CD14-positive monocyte (primary cell): Measurements from ENCODE around the gene KIF26A. TPM values are rescaled to one million over a fixed set of nuclear protein-coding genes. Genes with fewer than 3 reads are reported as not detected.

Experiments used
- DNase-seq, 3 donors: peaks; one replicate each; pipeline ENCODE4 v3.0.0-alpha.2; 2011 to 2022
- H2AFZ ChIP-seq: 2 replicates; pipeline ENCODE4 v1.6.0; 2012; ENCODE audit warnings: mild to moderate bottlenecking, low read depth, low read length, inconsistent platforms; ENCODE audit not compliant: insufficient read depth, poor library complexity, severe bottlenecking
- H3K27ac ChIP-seq, 2 donors: 1 replicate in 1 of 2; 2 replicates in 1 of 2; pipeline ENCODE4 v1.5.1; 2012 to 2013; ENCODE audit warnings: low read length in 2 of 2, control low read depth in 1 of 2, inconsistent platforms in 1 of 2, low read depth in 1 of 2, mild to moderate bottlenecking in 1 of 2
- H3K27me3 ChIP-seq, 2 donors: one replicate each; pipeline versions ENCODE4 v1.6.0 to v1.6.1; 2011 to 2013; ENCODE audit warnings: low read length in 2 of 2; ENCODE audit not compliant: control insufficient read depth in 2 of 2, insufficient read depth in 2 of 2
- H3K36me3 ChIP-seq, 2 donors: replicated peaks in 1 of 2; 1 replicate in 1 of 2; 2 replicates in 1 of 2; pipeline versions ENCODE4 v1.5.1 to v1.6.1; 2012 to 2013; ENCODE audit warnings: low read length in 2 of 2, control low read depth in 1 of 2, inconsistent platforms in 1 of 2, mild to moderate bottlenecking in 1 of 2; ENCODE audit not compliant: insufficient read depth in 2 of 2, control insufficient read depth in 1 of 2
- H3K4me1 ChIP-seq, 2 donors: 1 replicate in 1 of 2; 2 replicates in 1 of 2; pipeline versions ENCODE4 v1.5.1 to v1.6.1; 2012 to 2013; ENCODE audit warnings: low read length in 2 of 2, control low read depth in 1 of 2, inconsistent platforms in 1 of 2, mild to moderate bottlenecking in 1 of 2, moderate library complexity in 1 of 2; ENCODE audit not compliant: insufficient read depth in 2 of 2, control insufficient read depth in 1 of 2
- H3K4me2 ChIP-seq: replicated peaks from 2 replicates; pipeline ENCODE3; 2012; ENCODE audit warnings: low read length, moderate library complexity, mild to moderate bottlenecking; ENCODE audit not compliant: poor library complexity, severe bottlenecking; ENCODE audit errors: extremely low read depth
- H3K4me3 ChIP-seq, 3 experiments: fragments of 200-600 bp in 1 of 3; sonication (generic) in 1 of 3; replicated peaks in 1 of 3; 1 replicate in 2 of 3; 2 replicates in 1 of 3; pipeline ENCODE4 v1.5.1; 2011 to 2013; ENCODE audit warnings: low read length in 3 of 3, mild to moderate bottlenecking in 3 of 3, control low read depth in 2 of 3, low read depth in 2 of 3, inconsistent platforms in 1 of 3, moderate library complexity in 1 of 3
- H3K79me2 ChIP-seq: 2 replicates; pipeline ENCODE4 v1.6.0; 2012; ENCODE audit warnings: mild to moderate bottlenecking, control low read depth, inconsistent platforms, low read length, moderate library complexity; ENCODE audit not compliant: insufficient read depth
- H3K9ac ChIP-seq: 2 replicates; pipeline ENCODE4 v1.6.0; 2017; ENCODE audit warnings: low read length, mild to moderate bottlenecking; ENCODE audit not compliant: insufficient read depth, poor library complexity, severe bottlenecking
- H3K9me3 ChIP-seq, 2 donors: replicated peaks in 1 of 2; 1 replicate in 1 of 2; 2 replicates in 1 of 2; pipeline versions ENCODE4 v1.5.1 to v1.6.1; 2012 to 2013; ENCODE audit warnings: low read length in 2 of 2, control low read depth in 1 of 2; ENCODE audit not compliant: control insufficient read depth in 1 of 2, insufficient read depth in 1 of 2
- H4K20me1 ChIP-seq: 2 replicates; pipeline ENCODE4 v1.6.0; 2012; ENCODE audit warnings: mild to moderate bottlenecking, low read length, control low read depth, moderate library complexity; ENCODE audit not compliant: insufficient read depth
- H3K27ac Mint-ChIP-seq, 7 donors: one replicate each; pipeline ENCODE4 v1.8.0; 2020; ENCODE audit warnings: mild to moderate bottlenecking in 7 of 7, mixed read lengths in 7 of 7, moderate library complexity in 6 of 7, inconsistent platforms in 2 of 7
- H3K27me3 Mint-ChIP-seq, 3 donors: one replicate each; pipeline ENCODE4 v1.8.0; 2021 to 2022; ENCODE audit warnings: low read depth in 3 of 3, mild to moderate bottlenecking in 3 of 3, mixed read lengths in 3 of 3, moderate library complexity in 3 of 3, inconsistent platforms in 1 of 3
- H3K36me3 Mint-ChIP-seq, 2 donors: one replicate each; pipeline ENCODE4 v1.8.0; 2020; ENCODE audit warnings: mixed read lengths in 2 of 2, inconsistent platforms in 1 of 2, mild to moderate bottlenecking in 1 of 2
- H3K4me1 Mint-ChIP-seq: one replicate; pipeline ENCODE4 v1.8.0; 2020; ENCODE audit warnings: mild to moderate bottlenecking, mixed read lengths
- H3K4me3 Mint-ChIP-seq, 2 donors: one replicate each; pipeline ENCODE4 v1.8.0; 2020; ENCODE audit warnings: mild to moderate bottlenecking in 2 of 2, mixed read lengths in 2 of 2, moderate library complexity in 1 of 2
- H3K9me3 Mint-ChIP-seq, 7 donors: one replicate each; pipeline ENCODE4 v1.8.0; 2020 to 2022; ENCODE audit warnings: mixed read lengths in 7 of 7, mild to moderate bottlenecking in 6 of 7, moderate library complexity in 6 of 7, inconsistent platforms in 2 of 7
- CTCF ChIP-seq: fragments of 200-600 bp; IDR thresholded peaks from one replicate; pipeline ENCODE4 v1.8.0; 2022; ENCODE audit warnings: antibody characterized with exemption, mild to moderate bottlenecking
- WGBS: methylation state at CpG from one replicate; pipeline ENCODE4 v1.1.5; 2013; ENCODE audit warnings: missing lambda C conversion rate; ENCODE audit not compliant: insufficient coverage; 5-methylcytosine and 5-hydroxymethylcytosine counted together
- intact Hi-C, 2 donors: fragments of 100-400 bp; cut with micrococcal nuclease; formaldehyde crosslinking; loops; one replicate each; pipeline versions ENCODE4 v1.15.0 to v1.15.1; 2023
- polyA plus RNA-seq, 3 donors: library from polyadenylated mRNA; depleted of rRNA in 1 of 3; unstranded in 2 of 3; stranded (reverse) in 1 of 3; fragments of 300-500 nt in 2 of 3; fragments of >200 nt in 1 of 3; fragmentation: Illumina TruSeq in 2 of 3; gene quantifications; 1 replicate in 2 of 3; 2 replicates in 1 of 3; pipeline ENCODE4 v1.2.3, GENCODE V29; 2012 to 2021

KIF26A gene
- polyA plus RNA-seq, 3 donors: not detected

- peaks cover 6 to 30% (median 26%) of the 10 kb centered on the region in 3 donors for H3K27me3 Mint-ChIP-seq
- no peaks in the 10 kb centered on the region for H4K20me1 ChIP-seq
Observed at GRCh38 chr14:104221071-104221625, 82.8 kb downstream of the KIF26A start.

GRCh38 chr14:104221636-104222369 lies 83.4 kb downstream of the KIF26A start:
- no peaks in the 10 kb centered on the region for H3K36me3 ChIP-seq
- Mint-ChIP-seq H3K4me3 (no peak overlapping the region), H3K27ac (no peak overlapping the region), H3K9me3 (peaks cover 0 to 4% (median 0%) of the 10 kb centered on the region in 7 donors), H3K27me3 (peaks cover 6 to 30% (median 26%) of the 10 kb centered on the region in 3 donors), H3K36me3 (no peaks in the 10 kb centered on the region), H3K4me1 (no peaks in the 10 kb centered on the region)
- H3K4me3 ChIP-seq: no peak overlapping the region
- no peak overlapping the region for H3K4me2 ChIP-seq
- WGBS: 95% methylated on average over 18 of the region's 21 CpGs
- no peak for TF ChIP-seq CTCF
- no peaks in the 10 kb centered on the region for H4K20me1 ChIP-seq
- no peak overlapping the region for H3K9ac ChIP-seq
- H2AFZ ChIP-seq: no peak overlapping the region
- peaks cover 0 to 2% of the 10 kb centered on the region in 2 donors for H3K9me3 ChIP-seq
- H3K27me3 ChIP-seq: peaks cover 0 to 2% of the 10 kb centered on the region in 2 donors
- intact Hi-C loops: no loop called here
- no peak overlapping the region for H3K27ac ChIP-seq
- H3K79me2 ChIP-seq: no peaks in the 10 kb centered on the region
- no peak for DNase-seq
- no peaks in the 10 kb centered on the region for H3K4me1 ChIP-seq

More at GRCh38 chr14:104221071-104221625, 82.8 kb downstream of the KIF26A start:
- no peaks in the 10 kb centered on the region for H3K4me1 Mint-ChIP-seq
- H3K36me3 Mint-ChIP-seq: no peaks in the 10 kb centered on the region
- WGBS: 81% methylated on average over 14 of the region's 14 CpGs
- Histone ChIP-seq H3K27me3 (peaks cover 0 to 2% of the 10 kb centered on the region in 2 donors), H3K9ac (no peak overlapping the region), H3K79me2 (no peaks in the 10 kb centered on the region), H3K4me3 (no peak overlapping the region), H3K9me3 (no peaks in the 10 kb centered on the region), H2AFZ (no peak overlapping the region), H3K4me2 (no peak overlapping the region), H3K27ac (no peak overlapping the region), H3K4me1 (no peaks in the 10 kb centered on the region), H3K36me3 (no peaks in the 10 kb centered on the region)
- TF ChIP-seq CTCF: no peak
- DNase-seq: no peak
- no peak overlapping the region for H3K4me3 Mint-ChIP-seq
- intact Hi-C loops: no loop called here
- H3K27ac Mint-ChIP-seq: no peak overlapping the region
- peaks cover 0 to 4% (median 0%) of the 10 kb centered on the region in 7 donors for H3K9me3 Mint-ChIP-seq
